Epidermal melanocyte (primary cell): Measurements from ENCODE around the gene FABP1.

Experiments used
- DNase-seq: peaks from one replicate; pipeline ENCODE4 v3.0.0; 2011; ENCODE audit warnings: low spot score; ENCODE audit not compliant: insufficient read length

The FABP1 gene

GRCh38 chr2:88081924-88082608 is 45.8 kb downstream of the FABP1 start:
- no peak for DNase-seq

GRCh38 chr2:88080545-88080944 is 47.3 kb downstream of the FABP1 start:
- DNase-seq, result no peak

GRCh38 chr2:88078643-88079172 is 49.2 kb downstream of the FABP1 start:
- no peak for DNase-seq

GRCh38 chr2:88077080-88077479 is 50.8 kb downstream of the FABP1 start:
- no peak for DNase-seq

- no peak for DNase-seq
Measured at GRCh38 chr2:88074854-88075292, 53.0 kb downstream of the FABP1 start.

- no peak for DNase-seq
Measured at GRCh38 chr2:88074150-88074549, 53.7 kb downstream of the FABP1 start.
